ENCODE data around the gene ACYP2.
"Not testable (repeated sequence)": the region's sequence is repeated elsewhere in the genome, so short reads cannot be mapped to it uniquely, and the experiment has no call there.

GRCh38 chr2:54265081-54265480 lies 149.7 kb downstream of the ACYP2 start:
- not testable (repeated sequence) for TF ChIP-seq CTCF, POLR2AphosphoS5 (IDR thresholded peaks at IDR 0.05)
